OCI-LY7 (cell line): Measurements from ENCODE around the gene EEF2K.

Source experiments
- CTCF ChIP-seq: fragments of 200-600 bp; sonication (generic); conservative IDR thresholded peaks from 2 replicates; pipeline ENCODE4 v1.5.1; 2014; ENCODE audit warnings: mild to moderate bottlenecking, antibody characterized with exemption, low read length, moderate library complexity, mixed read lengths
- EZH2phosphoT487 ChIP-seq: fragments of 200-600 bp; sonication (generic); IDR thresholded peaks from 2 replicates; pipeline ENCODE4 v1.6.1; 2018; ENCODE audit warnings: low read depth, borderline replicate concordance, mild to moderate bottlenecking, mixed run types, antibody characterized with exemption, low read length, moderate library complexity, mixed read lengths

GRCh38 chr16:22296225-22297113 is 90.4 kb downstream of the EEF2K start:
- TF ChIP-seq CTCF (no peak), EZH2phosphoT487 (no peak)
